Liver (tissue), 9 donors: Measurements from ENCODE around the gene DACH1. TPM values are rescaled to one million over a fixed set of nuclear protein-coding genes. Genes with fewer than 3 reads are reported as not detected.

ENCODE experiments used
- DNase-seq: peaks from one replicate; pipeline ENCODE4 v3.0.0-alpha.2; 2017; ENCODE audit warnings: low spot score
- H3K27ac ChIP-seq, 2 donors: one replicate each; pipeline ENCODE4 v1.7.0; 2013; ENCODE audit warnings: inconsistent platforms in 2 of 2, low read length in 2 of 2, control low read depth in 1 of 2, low read depth in 1 of 2, mild to moderate bottlenecking in 1 of 2
- H3K27me3 ChIP-seq, 4 donors: one replicate each; pipeline versions ENCODE4 v1.6.1 to v1.7.0; 2013; ENCODE audit warnings: low read length in 3 of 4, inconsistent platforms in 1 of 4, mild to moderate bottlenecking in 1 of 4, moderate library complexity in 1 of 4; ENCODE audit not compliant: control insufficient read depth in 4 of 4, insufficient read depth in 4 of 4
- H3K36me3 ChIP-seq, 4 donors: one replicate each; pipeline versions ENCODE4 v1.6.1 to v1.7.0; 2013; ENCODE audit warnings: low read length in 3 of 4, mild to moderate bottlenecking in 3 of 4, low read depth in 1 of 4, moderate library complexity in 1 of 4; ENCODE audit not compliant: control insufficient read depth in 4 of 4, insufficient read depth in 3 of 4
- H3K4me1 ChIP-seq, 4 donors: one replicate each; pipeline versions ENCODE4 v1.6.1 to v1.7.0; 2013; ENCODE audit warnings: low read length in 3 of 4, mild to moderate bottlenecking in 3 of 4, moderate library complexity in 1 of 4; ENCODE audit not compliant: control insufficient read depth in 4 of 4, insufficient read depth in 4 of 4
- H3K4me3 ChIP-seq, 3 donors: one replicate each; pipeline versions ENCODE4 v1.6.1 to v1.7.0; 2013; ENCODE audit warnings: low read length in 3 of 3, control low read depth in 1 of 3, low read depth in 1 of 3, mild to moderate bottlenecking in 1 of 3
- H3K9ac ChIP-seq, 2 donors: one replicate each; pipeline ENCODE4 v1.7.0; 2013; ENCODE audit warnings: low read length in 2 of 2, mild to moderate bottlenecking in 2 of 2, moderate library complexity in 2 of 2, control low read depth in 1 of 2, low read depth in 1 of 2
- H3K9me3 ChIP-seq, 4 donors: one replicate each; pipeline versions ENCODE4 v1.6.1 to v1.7.0; 2013; ENCODE audit warnings: low read length in 3 of 4; ENCODE audit not compliant: control insufficient read depth in 4 of 4
- FOXA1 ChIP-seq: IDR thresholded peaks from 2 replicates; pipeline ENCODE4 v1.6.1; 2016; ENCODE audit warnings: antibody characterized with exemption
- FOXA2 ChIP-seq: IDR thresholded peaks from 2 replicates; pipeline ENCODE4 v1.6.1; 2016; ENCODE audit warnings: antibody characterized with exemption
- MAX ChIP-seq: IDR thresholded peaks from 2 replicates; pipeline ENCODE4 v1.6.1; 2016; ENCODE audit warnings: antibody characterized with exemption
- NR2F2 ChIP-seq: IDR thresholded peaks from 2 replicates; pipeline ENCODE4 v1.6.1; 2016; ENCODE audit warnings: antibody characterized with exemption
- RAD21 ChIP-seq, 2 donors: IDR thresholded peaks; 2 replicates each; pipeline ENCODE4 v1.6.1; 2016; ENCODE audit warnings: antibody characterized with exemption in 2 of 2, mild to moderate bottlenecking in 2 of 2
- SP1 ChIP-seq: IDR thresholded peaks from 2 replicates; pipeline ENCODE4 v1.6.1; 2018; ENCODE audit warnings: antibody characterized with exemption, mild to moderate bottlenecking
- TAF1 ChIP-seq: conservative IDR thresholded peaks from 2 replicates; pipeline ENCODE4 v1.6.1; 2016; ENCODE audit warnings: antibody characterized with exemption, mild to moderate bottlenecking
- WGBS: extraction: QIAGEN DNeasy Blood & Tissue Kit; methylation state at CpG from one replicate; pipeline ENCODE4 v1.1.7; 2013; 5-methylcytosine and 5-hydroxymethylcytosine counted together
- polyA plus RNA-seq, 2 donors: library from polyadenylated mRNA; stranded (reverse) in 1 of 2; unstranded in 1 of 2; fragments of 200-250 nt in 1 of 2; fragments of >200 nt in 1 of 2; fragmentation: Nextera tagmentation in 1 of 2; extraction: Ambion mirVana in 1 of 2; gene quantifications; one replicate each; pipeline versions ENCODE4 v1.2.1 to v1.2.3, GENCODE V29; 2013 to 2015
- total RNA-seq, 2 donors: library from RNA; depleted of rRNA; stranded (reverse); fragments of >200 nt; gene quantifications; one replicate each; pipeline ENCODE4 v1.2.3, GENCODE V29; 2014
- donor health status: healthy.
- donor health status: healthy.
- donor health status: healthy.
- donor health status: healthy.
- donor health status: healthy.

Gene DACH1
- total and polyA plus RNA-seq, 4 donors, result 0.28 to 1.9 (median 0.77) TPM

GRCh38 chr13:71395053-71395452 lies 472.0 kb downstream of the DACH1 start (continued):
- TF ChIP-seq MAX, result no peak
- no peak for TF ChIP-seq FOXA2
- no peak for TF ChIP-seq SP1

GRCh38 chr13:71394176-71394575 lies 472.8 kb downstream of the DACH1 start:
- Histone ChIP-seq H3K9ac (no peak overlapping the region), H3K36me3 (no peaks in the 10 kb centered on the region), H3K27me3 (no peaks in the 10 kb centered on the region), H3K9me3 (no peaks in the 10 kb centered on the region), H3K27ac (no peak overlapping the region), H3K4me3 (no peak overlapping the region), H3K4me1 (no peaks in the 10 kb centered on the region)
- TF ChIP-seq NR2F2, result no peak
- TF ChIP-seq MAX, result no peak
- TF ChIP-seq RAD21 (IDR thresholded peaks at IDR 0.05), result no peak
- no peak for TF ChIP-seq TAF1
- no peak for TF ChIP-seq FOXA1
- 70% methylated on average over 3 of the region's 3 CpGs for WGBS
- DNase-seq, result no peak
